Thyroid gland (tissue), 4 donors: Measurements from ENCODE around the gene UROC1. TPM values are rescaled to one million over a fixed set of nuclear protein-coding genes. Genes with fewer than 3 reads are reported as not detected.
A peak's percentile ranks its signal among the peaks of the same experiment; 100 is the strongest.

Source experiments
- DNase-seq, 2 donors: peaks; one replicate each; pipeline ENCODE4 v3.0.0-alpha.2; 2019
- H3K27ac ChIP-seq, 3 donors: fragments of 200-600 bp; sonication (generic); 1 replicate in 2 of 3; 2 replicates in 1 of 3; pipeline ENCODE4 v1.5.1; 2016 to 2019; ENCODE audit warnings: mild to moderate bottlenecking in 1 of 3, moderate library complexity in 1 of 3
- H3K27me3 ChIP-seq: fragments of 200-600 bp; sonication (generic); one replicate; pipeline ENCODE4 v1.5.1; 2019
- H3K36me3 ChIP-seq, 2 donors: fragments of 200-600 bp; sonication (generic); one replicate each; pipeline ENCODE4 v1.5.1; 2016 to 2019
- H3K4me1 ChIP-seq, 2 donors: fragments of 200-600 bp; sonication (generic); one replicate each; pipeline ENCODE4 v1.5.1; 2017 to 2019
- H3K4me3 ChIP-seq, 3 donors: fragments of 200-600 bp; sonication (generic); replicated peaks in 1 of 3; 1 replicate in 2 of 3; 2 replicates in 1 of 3; pipeline ENCODE4 v1.5.1; 2016; ENCODE audit warnings: mild to moderate bottlenecking in 1 of 3
- H3K9me3 ChIP-seq: fragments of 200-600 bp; sonication (generic); one replicate; pipeline ENCODE4 v1.5.1; 2017
- CTCF ChIP-seq, 6 experiments: fragments of 200-600 bp in 3 of 6; fragments of 450-650 bp in 3 of 6; sonication (generic) in 3 of 6; IDR thresholded peaks; one replicate each; pipeline ENCODE4 v1.5.1; 2016 to 2019; ENCODE audit warnings: antibody characterized with exemption in 6 of 6, mild to moderate bottlenecking in 2 of 6, inconsistent platforms in 1 of 6, moderate library complexity in 1 of 6
- POLR2A ChIP-seq, 2 donors: fragments of 450-650 bp; IDR thresholded peaks; one replicate each; pipeline ENCODE4 v1.6.1; 2017; ENCODE audit warnings: antibody characterized with exemption in 2 of 2, mild to moderate bottlenecking in 2 of 2, moderate library complexity in 1 of 2
- WGBS, 2 donors: methylation state at CpG; one replicate each; pipeline ENCODE4 v1.1.5; 2017; 5-methylcytosine and 5-hydroxymethylcytosine counted together
- intact Hi-C: fragments of 100-400 bp; cut with DNase I; formaldehyde crosslinking; loops from one replicate; pipeline ENCODE4 v1.15.1; 2023
- total RNA-seq, 4 donors: library from RNA; depleted of rRNA; stranded (reverse); fragments of >200 nt; gene quantifications; one replicate each; pipeline ENCODE4 v1.2.3, GENCODE V29; 2016

The UROC1 gene
- total RNA-seq, 4 donors from 2014 or later, result not detected

- DNase-seq, result no peak
- H3K36me3 ChIP-seq, result no peaks in the 10 kb centered on the region
- intact Hi-C loops, result no loop called here
- TF ChIP-seq POLR2A (IDR thresholded peaks at IDR 0.05), result no peak
- TF ChIP-seq CTCF (IDR thresholded peaks at IDR 0.05), result no peak
- no peaks in the 10 kb centered on the region for H3K4me1 ChIP-seq
- H3K9me3 ChIP-seq, result no peaks in the 10 kb centered on the region
- peaks cover 6% of the 10 kb centered on the region for H3K27me3 ChIP-seq
- no peak overlapping the region for H3K4me3 ChIP-seq
- H3K27ac ChIP-seq, result no peak overlapping the region
- 87 to 95% methylated on average over 5 of the region's 5 CpGs for WGBS, 2 donors
Measured at GRCh38 chr3:126545544-126545943, 28.0 kb upstream of the UROC1 start.

- TF ChIP-seq CTCF (IDR thresholded peaks at IDR 0.05) (no peak), POLR2A (IDR thresholded peaks at IDR 0.05) (no peak)
- peak; percentile 23 to 38 for DNase-seq
- H3K4me3 ChIP-seq, result no peak overlapping the region
- peaks cover 6% of the 10 kb centered on the region for H3K27me3 ChIP-seq
- no peaks in the 10 kb centered on the region for H3K36me3 ChIP-seq
- H3K27ac ChIP-seq, result no peak overlapping the region
- no peaks in the 10 kb centered on the region for H3K9me3 ChIP-seq
- intact Hi-C loops, result no loop called here
- H3K4me1 ChIP-seq, result no peaks in the 10 kb centered on the region
- 72 to 77% methylated on average over 4 to 6 of the region's 7 CpGs for WGBS, 2 donors
Measured at GRCh38 chr3:126544596-126545281, 27.2 kb upstream of the UROC1 start.

DNA sequence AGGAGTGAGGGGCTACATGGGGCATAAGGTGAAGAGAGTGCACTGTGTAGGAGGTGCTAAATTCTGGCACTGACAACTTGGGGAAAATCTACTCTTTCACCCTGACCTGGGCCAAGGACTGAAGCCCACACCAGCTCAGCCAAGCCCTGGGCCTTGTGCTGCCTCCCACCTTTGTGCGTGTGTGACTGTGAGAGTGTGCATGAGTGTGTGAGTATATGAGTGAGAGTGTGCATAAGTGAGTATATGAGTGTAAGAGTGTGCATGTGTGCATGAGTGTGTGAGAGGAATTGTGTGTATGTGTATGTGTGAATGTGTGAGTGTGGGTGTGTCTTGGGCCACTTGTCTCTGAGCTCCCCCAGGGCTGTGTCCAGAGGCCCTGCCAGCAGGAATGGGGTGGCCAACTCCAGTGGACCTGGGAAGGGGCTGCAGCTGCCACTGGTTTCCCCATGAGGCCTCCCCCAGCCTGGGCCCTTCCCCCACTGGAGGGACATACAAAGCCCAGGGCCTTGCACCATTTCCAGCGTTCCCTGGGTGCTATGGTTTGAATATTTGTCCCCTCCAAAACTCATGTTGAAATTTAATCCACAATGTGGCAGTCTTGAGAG lies 26.0 kb upstream of the UROC1 start:
- peaks cover 6% of the 10 kb centered on the region for H3K27me3 ChIP-seq
- no peaks in the 10 kb centered on the region for H3K36me3 ChIP-seq
- TF ChIP-seq POLR2A (IDR thresholded peaks at IDR 0.05) (no peak), CTCF (IDR thresholded peaks at IDR 0.05) (no peak)
- H3K4me3 ChIP-seq, result no peak overlapping the region
- DNase-seq, result no peak
- no peaks in the 10 kb centered on the region for H3K4me1 ChIP-seq
- intact Hi-C loops, result no loop called here
- WGBS, 2 donors, result 88 to 92% methylated on average over 2 of the region's 2 CpGs
- no peaks in the 10 kb centered on the region for H3K9me3 ChIP-seq
- H3K27ac ChIP-seq, result no peak overlapping the region

DNA sequence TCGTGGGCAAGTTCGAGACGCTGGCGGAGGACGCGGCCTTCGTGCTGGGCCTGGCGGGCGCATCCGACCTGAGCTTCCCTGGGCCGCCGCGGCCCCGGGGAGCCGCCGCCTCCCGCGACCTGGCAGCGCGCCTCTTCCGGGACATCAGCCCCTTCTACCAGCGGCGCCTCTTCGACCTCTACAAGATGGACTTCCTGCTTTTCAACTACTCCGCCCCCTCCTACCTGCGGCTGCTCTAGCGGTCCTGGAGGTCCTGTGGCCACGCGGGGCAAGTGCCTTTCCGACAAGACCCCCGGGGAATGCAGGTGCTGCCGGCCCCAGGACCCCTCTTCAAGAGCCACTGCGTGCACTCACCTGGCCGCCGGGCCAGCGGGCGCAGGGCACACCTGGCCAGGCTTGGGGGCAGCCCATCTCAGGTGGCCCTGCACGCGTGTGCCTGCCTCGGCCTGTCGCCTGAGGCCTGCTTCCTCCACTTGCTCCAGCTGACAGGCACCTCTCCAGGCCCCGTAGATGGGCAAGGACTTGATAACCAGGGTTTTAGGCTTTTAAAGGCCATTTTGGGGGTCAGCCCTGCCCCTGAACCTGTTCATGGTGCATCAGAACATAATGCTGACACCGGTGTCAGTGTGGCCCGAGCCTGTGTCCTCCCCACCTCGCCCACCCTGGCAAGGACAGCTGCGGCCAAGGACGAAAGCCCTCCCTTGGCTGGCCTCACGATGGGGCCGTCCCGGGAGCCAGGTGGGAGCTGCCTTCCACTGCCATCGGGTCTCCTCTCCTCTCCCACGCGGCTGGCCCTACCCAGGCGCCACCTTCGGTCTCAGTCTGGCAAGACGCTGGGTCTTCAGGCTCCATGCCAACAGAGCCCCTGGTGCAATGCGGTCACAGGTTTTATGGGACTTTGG lies 25.0 kb upstream of the UROC1 start:
- Histone ChIP-seq H3K27ac (no peak overlapping the region), H3K36me3 (no peaks in the 10 kb centered on the region), H3K27me3 (peaks cover 6% of the 10 kb centered on the region), H3K4me3 (no peak overlapping the region), H3K9me3 (no peaks in the 10 kb centered on the region), H3K4me1 (no peaks in the 10 kb centered on the region)
- DNase-seq, result no peak
- intact Hi-C loops, result no loop called here
- 55 to 76% methylated on average over 35 to 42 of the region's 57 CpGs for WGBS, 2 donors
- TF ChIP-seq POLR2A (IDR thresholded peaks at IDR 0.05) (no peak), CTCF (IDR thresholded peaks at IDR 0.05) (no peak)
